Measurements from ENCODE around the gene PSMC5.
"Not testable (repeated sequence)": the region's sequence is repeated elsewhere in the genome, so short reads cannot be mapped to it uniquely, and the experiment has no call there.

GRCh38 chr17:63869491-63870291 lies 42.5 kb downstream of the PSMC5 start:
- peak; percentile 3 to 29 for TF ChIP-seq CTCF (conservative IDR thresholded peaks at IDR 0.05 in 1 of 2, IDR thresholded peaks at IDR 0.05 in 1 of 2; ENCODE audit: extremely low read depth in 1 of 2, insufficient read depth in 1 of 2, low read depth in 1 of 2, low read length in 2 of 2)
- not testable (repeated sequence) for TF ChIP-seq EZH2 (IDR thresholded peaks at IDR 0.05; ENCODE audit: borderline replicate concordance, low read length)

Data from mammary epithelial cell (primary cell).